ENCODE results near the gene PHACTR3. TPM values are rescaled to one million over a fixed set of nuclear protein-coding genes. Genes with fewer than 3 reads are reported as not detected.

The PHACTR3 gene
- total RNA-seq, 1 experiment from 2014 or later = not detected

DNA sequence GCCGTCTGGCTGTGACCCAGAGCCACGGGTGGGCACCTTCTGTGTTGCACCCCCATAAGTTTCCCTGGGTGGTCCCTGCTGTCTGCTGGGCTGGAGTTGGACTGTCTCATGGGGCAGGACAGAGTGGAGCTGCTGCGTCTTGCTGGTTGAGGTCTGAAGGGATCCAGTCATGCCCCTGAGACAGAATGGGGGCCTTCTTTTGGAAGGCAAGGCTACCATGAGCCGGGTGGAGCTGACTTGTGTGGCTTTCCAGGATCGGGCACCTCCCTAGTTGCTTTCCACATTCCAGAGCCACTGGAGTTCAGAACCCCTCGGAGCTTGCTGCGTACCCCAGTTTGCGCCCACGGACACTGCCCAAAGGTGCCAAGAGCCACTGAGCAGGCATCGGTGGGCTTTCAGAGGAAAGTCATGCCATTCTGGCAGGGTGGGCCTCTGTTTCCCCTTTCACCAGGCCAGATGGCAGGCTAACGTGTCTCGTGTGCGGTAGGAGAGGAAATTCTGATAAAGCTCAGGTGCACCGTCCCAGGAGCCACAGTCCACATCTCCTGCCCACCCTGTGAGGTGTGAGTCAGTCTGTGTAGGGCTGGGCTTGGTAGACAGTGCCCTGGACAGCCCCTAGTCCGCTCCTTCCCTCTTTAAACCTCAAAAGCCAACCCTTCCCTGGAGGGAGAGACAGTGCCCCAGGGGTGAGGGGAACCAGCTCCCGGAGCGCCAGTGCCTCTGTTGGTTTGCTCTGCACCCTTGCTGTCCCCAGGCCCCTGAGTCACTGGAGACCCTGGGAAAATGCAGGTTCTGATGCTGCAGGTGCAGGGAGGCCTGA, 203.8 kb downstream of the PHACTR3 start:
- CTCF ChIA-PET = no interaction called here
- Histone ChIP-seq H3K79me2 (ENCODE audit: insufficient read depth, low read length) (no peaks in the 10 kb centered on the region), H3K9ac (ENCODE audit: low read length) (no peak overlapping the region), H3K4me1 (ENCODE audit: control insufficient read depth in 1 of 2, insufficient read depth in 2 of 2, low read length in 2 of 2) (no peaks in the 10 kb centered on the region), H3K9me3 (ENCODE audit: control insufficient read depth in 1 of 2, insufficient read depth in 1 of 2, low read depth in 1 of 2, low read length in 2 of 2) (no peaks in the 10 kb centered on the region), H3K36me3 (ENCODE audit: control insufficient read depth in 1 of 2, insufficient read depth in 2 of 2, low read length in 2 of 2) (no peaks in the 10 kb centered on the region), H3K4me3 (replicated peaks in 1 of 2; ENCODE audit: low read depth in 1 of 2, low read length in 2 of 2) (no peak overlapping the region), H3K9me2 (ENCODE audit: insufficient read depth) (no peaks in the 10 kb centered on the region), H3K4me2 (ENCODE audit: low read length) (no peak overlapping the region), H2AFZ (ENCODE audit: low read depth, low read length, poor library complexity, severe bottlenecking) (no peak overlapping the region), H3K27ac (ENCODE audit: low read depth, low read length) (no peak overlapping the region), H3K27me3 (ENCODE audit: insufficient read depth, low read length) (peaks cover under 1% of the 10 kb centered on the region; the same call in 1 of the 2 replicates), H4K20me1 (ENCODE audit: insufficient read depth) (no peaks in the 10 kb centered on the region)
- DNase-seq (ENCODE audit: low read depth, low spot score) (no peak), ATAC-seq (no peak)
- POLR2A ChIA-PET = no interaction called here
- intact Hi-C loops (cut with micrococcal nuclease) = no loop called here
- BruUV-seq (replicated peaks) = no TSS peak
- TF ChIP-seq EZH2phosphoT487 (IDR thresholded peaks at IDR 0.05; ENCODE audit: borderline replicate concordance) = no peak
- TF ChIP-seq ZFX (IDR thresholded peaks at IDR 0.05) = no peak
- TF ChIP-seq, protein P1, sequence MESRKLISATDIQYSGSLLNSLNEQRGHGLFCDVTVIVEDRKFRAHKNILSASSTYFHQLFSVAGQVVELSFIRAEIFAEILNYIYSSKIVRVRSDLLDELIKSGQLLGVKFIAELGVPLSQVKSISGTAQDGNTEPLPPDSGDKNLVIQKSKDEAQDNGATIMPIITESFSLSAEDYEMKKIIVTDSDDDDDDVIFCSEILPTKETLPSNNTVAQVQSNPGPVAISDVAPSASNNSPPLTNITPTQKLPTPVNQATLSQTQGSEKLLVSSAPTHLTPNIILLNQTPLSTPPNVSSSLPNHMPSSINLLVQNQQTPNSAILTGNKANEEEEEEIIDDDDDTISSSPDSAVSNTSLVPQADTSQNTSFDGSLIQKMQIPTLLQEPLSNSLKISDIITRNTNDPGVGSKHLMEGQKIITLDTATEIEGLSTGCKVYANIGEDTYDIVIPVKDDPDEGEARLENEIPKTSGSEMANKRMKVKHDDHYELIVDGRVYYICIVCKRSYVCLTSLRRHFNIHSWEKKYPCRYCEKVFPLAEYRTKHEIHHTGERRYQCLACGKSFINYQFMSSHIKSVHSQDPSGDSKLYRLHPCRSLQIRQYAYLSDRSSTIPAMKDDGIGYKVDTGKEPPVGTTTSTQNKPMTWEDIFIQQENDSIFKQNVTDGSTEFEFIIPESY (IDR thresholded peaks at IDR 0.05; ENCODE audit: extremely low read depth, insufficient replicate concordance, low read length) = no peak
- TF ChIP-seq, protein P2, sequence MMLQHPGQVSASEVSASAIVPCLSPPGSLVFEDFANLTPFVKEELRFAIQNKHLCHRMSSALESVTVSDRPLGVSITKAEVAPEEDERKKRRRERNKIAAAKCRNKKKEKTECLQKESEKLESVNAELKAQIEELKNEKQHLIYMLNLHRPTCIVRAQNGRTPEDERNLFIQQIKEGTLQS (IDR thresholded peaks at IDR 0.05) = no peak
- no peak for TF ChIP-seq JUND (IDR thresholded peaks at IDR 0.05)
- TF ChIP-seq YY1 (IDR thresholded peaks at IDR 0.05; ENCODE audit: extremely low read depth, insufficient replicate concordance, low read depth, low read length) = no peak
- TF ChIP-seq EGR1 (IDR thresholded peaks at IDR 0.05; ENCODE audit: low read depth) = no peak
- no peak for TF ChIP-seq EZH2 (IDR thresholded peaks at IDR 0.05)
- TF ChIP-seq ELF1 (IDR thresholded peaks at IDR 0.05; ENCODE audit: borderline replicate concordance, low read depth) = no peak
- no peak for TF ChIP-seq CEBPB (IDR thresholded peaks at IDR 0.05; ENCODE audit: low read depth)
- TF ChIP-seq, protein P3, sequence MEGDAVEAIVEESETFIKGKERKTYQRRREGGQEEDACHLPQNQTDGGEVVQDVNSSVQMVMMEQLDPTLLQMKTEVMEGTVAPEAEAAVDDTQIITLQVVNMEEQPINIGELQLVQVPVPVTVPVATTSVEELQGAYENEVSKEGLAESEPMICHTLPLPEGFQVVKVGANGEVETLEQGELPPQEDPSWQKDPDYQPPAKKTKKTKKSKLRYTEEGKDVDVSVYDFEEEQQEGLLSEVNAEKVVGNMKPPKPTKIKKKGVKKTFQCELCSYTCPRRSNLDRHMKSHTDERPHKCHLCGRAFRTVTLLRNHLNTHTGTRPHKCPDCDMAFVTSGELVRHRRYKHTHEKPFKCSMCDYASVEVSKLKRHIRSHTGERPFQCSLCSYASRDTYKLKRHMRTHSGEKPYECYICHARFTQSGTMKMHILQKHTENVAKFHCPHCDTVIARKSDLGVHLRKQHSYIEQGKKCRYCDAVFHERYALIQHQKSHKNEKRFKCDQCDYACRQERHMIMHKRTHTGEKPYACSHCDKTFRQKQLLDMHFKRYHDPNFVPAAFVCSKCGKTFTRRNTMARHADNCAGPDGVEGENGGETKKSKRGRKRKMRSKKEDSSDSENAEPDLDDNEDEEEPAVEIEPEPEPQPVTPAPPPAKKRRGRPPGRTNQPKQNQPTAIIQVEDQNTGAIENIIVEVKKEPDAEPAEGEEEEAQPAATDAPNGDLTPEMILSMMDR (IDR thresholded peaks at IDR 0.05 in 2 of 3, conservative IDR thresholded peaks at IDR 0.05 in 1 of 3; ENCODE audit: borderline replicate concordance in 1 of 3, insufficient read depth in 1 of 3, low read depth in 2 of 3, low read length in 2 of 3) = no peak
- TF ChIP-seq RAD21 (IDR thresholded peaks at IDR 0.05; ENCODE audit: low read depth) = no peak
- TF ChIP-seq FOSL1 (IDR thresholded peaks at IDR 0.05; ENCODE audit: low read depth) = no peak
- TF ChIP-seq, protein P4, sequence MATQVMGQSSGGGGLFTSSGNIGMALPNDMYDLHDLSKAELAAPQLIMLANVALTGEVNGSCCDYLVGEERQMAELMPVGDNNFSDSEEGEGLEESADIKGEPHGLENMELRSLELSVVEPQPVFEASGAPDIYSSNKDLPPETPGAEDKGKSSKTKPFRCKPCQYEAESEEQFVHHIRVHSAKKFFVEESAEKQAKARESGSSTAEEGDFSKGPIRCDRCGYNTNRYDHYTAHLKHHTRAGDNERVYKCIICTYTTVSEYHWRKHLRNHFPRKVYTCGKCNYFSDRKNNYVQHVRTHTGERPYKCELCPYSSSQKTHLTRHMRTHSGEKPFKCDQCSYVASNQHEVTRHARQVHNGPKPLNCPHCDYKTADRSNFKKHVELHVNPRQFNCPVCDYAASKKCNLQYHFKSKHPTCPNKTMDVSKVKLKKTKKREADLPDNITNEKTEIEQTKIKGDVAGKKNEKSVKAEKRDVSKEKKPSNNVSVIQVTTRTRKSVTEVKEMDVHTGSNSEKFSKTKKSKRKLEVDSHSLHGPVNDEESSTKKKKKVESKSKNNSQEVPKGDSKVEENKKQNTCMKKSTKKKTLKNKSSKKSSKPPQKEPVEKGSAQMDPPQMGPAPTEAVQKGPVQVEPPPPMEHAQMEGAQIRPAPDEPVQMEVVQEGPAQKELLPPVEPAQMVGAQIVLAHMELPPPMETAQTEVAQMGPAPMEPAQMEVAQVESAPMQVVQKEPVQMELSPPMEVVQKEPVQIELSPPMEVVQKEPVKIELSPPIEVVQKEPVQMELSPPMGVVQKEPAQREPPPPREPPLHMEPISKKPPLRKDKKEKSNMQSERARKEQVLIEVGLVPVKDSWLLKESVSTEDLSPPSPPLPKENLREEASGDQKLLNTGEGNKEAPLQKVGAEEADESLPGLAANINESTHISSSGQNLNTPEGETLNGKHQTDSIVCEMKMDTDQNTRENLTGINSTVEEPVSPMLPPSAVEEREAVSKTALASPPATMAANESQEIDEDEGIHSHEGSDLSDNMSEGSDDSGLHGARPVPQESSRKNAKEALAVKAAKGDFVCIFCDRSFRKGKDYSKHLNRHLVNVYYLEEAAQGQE (IDR thresholded peaks at IDR 0.05; ENCODE audit: low read depth) = no peak
- no peak for TF ChIP-seq ZNF274 (IDR thresholded peaks at IDR 0.05; ENCODE audit: low read depth, low read length)
- RAD21 ChIA-PET (ENCODE audit: low non-redundant PET in 1 of 2, low total read pairs in 2 of 2, uncharacterized antibody in 2 of 2, unreplicated experiment in 2 of 2) = no interaction called here

All from HCT116 (cell line).